Karpas-422 (cell line): ENCODE measurements around the gene B9D1. TPM values are rescaled to one million over a fixed set of nuclear protein-coding genes. Genes with fewer than 3 reads are reported as not detected.

Experiments used
- DNase-seq: peaks from one replicate; pipeline ENCODE4 v3.0.0-alpha.2; 2015
- H2AFZ ChIP-seq: fragments of 200-600 bp; sonication (generic); 2 replicates; pipeline ENCODE4 v1.6.1; 2014; ENCODE audit warnings: antibody characterized with exemption, low read length, mixed read lengths
- H3K27ac ChIP-seq: fragments of 200-600 bp; sonication (generic); 2 replicates; pipeline ENCODE4 v1.5.1; 2014; ENCODE audit warnings: mild to moderate bottlenecking, low read length, moderate library complexity
- H3K27me3 ChIP-seq: fragments of 200-600 bp; sonication (generic); 2 replicates; pipeline ENCODE4 v1.6.1; 2014; ENCODE audit warnings: low read length, mixed read lengths
- H3K36me3 ChIP-seq: fragments of 200-600 bp; sonication (generic); 2 replicates; pipeline ENCODE4 v1.6.1; 2014; ENCODE audit warnings: low read length, mixed read lengths; ENCODE audit not compliant: insufficient read depth
- H3K4me1 ChIP-seq: fragments of 200-600 bp; sonication (generic); 2 replicates; pipeline ENCODE4 v1.6.1; 2014; ENCODE audit warnings: mild to moderate bottlenecking, low read length, mixed read lengths
- H3K4me2 ChIP-seq: fragments of 200-600 bp; sonication (generic); 2 replicates; pipeline ENCODE4 v1.6.1; 2014; ENCODE audit warnings: low read length, low read depth, mild to moderate bottlenecking; ENCODE audit not compliant: poor library complexity, severe bottlenecking
- H3K4me3 ChIP-seq: fragments of 200-600 bp; sonication (generic); 2 replicates; pipeline ENCODE4 v1.5.1; 2014; ENCODE audit warnings: mild to moderate bottlenecking, antibody characterized with exemption, low read length, mixed read lengths
- H3K79me2 ChIP-seq: fragments of 200-600 bp; sonication (generic); 2 replicates; pipeline ENCODE4 v1.6.1; 2014; ENCODE audit warnings: mild to moderate bottlenecking, low read length, mixed read lengths
- H3K9ac ChIP-seq: fragments of 200-600 bp; sonication (generic); 2 replicates; pipeline ENCODE4 v1.6.0; 2014; ENCODE audit warnings: low read length
- H3K9me2 ChIP-seq: fragments of 200-600 bp; sonication (generic), shearing (Covaris generic); replicated peaks from 2 replicates; pipeline ENCODE4 v1.6.0; 2014; ENCODE audit warnings: mild to moderate bottlenecking, low read length, moderate library complexity; ENCODE audit not compliant: insufficient read depth
- H3K9me3 ChIP-seq: fragments of 300-700, 200-600 bp; sonication (generic); 2 replicates; pipeline ENCODE4 v1.6.1; 2014; ENCODE audit warnings: low read length, mixed read lengths
- H4K20me1 ChIP-seq: fragments of 200-600 bp; sonication (generic); 2 replicates; pipeline ENCODE4 v1.6.1; 2014; ENCODE audit warnings: mild to moderate bottlenecking, antibody characterized with exemption, low read length, low read depth; ENCODE audit not compliant: insufficient read depth
- small RNA-seq: library from RNA; depleted of rRNA; stranded (forward); fragments of <200 nt; gene quantifications from one replicate; pipeline ENCODE3, GENCODE V24; 2014
- total RNA-seq: library from RNA; depleted of rRNA; stranded (reverse); fragments of >200 nt; shearing (Covaris generic); gene quantifications from 2 replicates; pipeline ENCODE4 v1.2.3, GENCODE V29; 2014; ENCODE audit warnings: low replicate concordance; rRNA removed

The B9D1 gene
- total RNA-seq, 1 experiment from 2014 or later, result 29.1 TPM

DNA sequence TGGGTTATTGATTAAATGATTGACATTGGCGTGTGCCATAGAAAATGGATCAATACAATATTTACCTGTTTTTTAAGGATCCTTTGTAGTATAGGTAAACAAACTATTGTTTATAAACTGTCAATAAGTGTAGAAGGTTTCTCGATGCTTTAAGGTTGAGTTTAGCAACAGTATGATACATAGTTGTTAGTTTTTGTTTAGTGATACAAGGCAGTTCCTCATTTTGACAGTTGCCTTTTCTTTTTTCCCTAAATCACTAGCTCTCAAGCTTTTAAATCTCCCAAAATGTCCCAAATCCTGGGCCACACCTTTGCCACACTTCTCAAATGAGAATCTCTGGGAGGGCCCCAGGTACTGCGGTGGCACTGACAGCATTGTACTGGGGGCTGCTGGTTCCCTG is 68.1 kb downstream of the B9D1 start:
- Histone ChIP-seq H3K79me2 (no peaks in the 10 kb centered on the region), H4K20me1 (peaks cover 20% of the 10 kb centered on the region; the same call in 1 of the 2 replicates), H3K27ac (no peak overlapping the region), H2AFZ (no peak overlapping the region), H3K9me3 (no peaks in the 10 kb centered on the region), H3K9ac (no peak overlapping the region), H3K9me2 (no peaks in the 10 kb centered on the region), H3K4me1 (no peaks in the 10 kb centered on the region), H3K27me3 (no peaks in the 10 kb centered on the region), H3K36me3 (no peaks in the 10 kb centered on the region), H3K4me2 (no peak overlapping the region), H3K4me3 (no peak overlapping the region)
- DNase-seq, result no peak

Small RNAs within 50 kb of the gene (small RNA-seq; reads per million reads assigned to genes)
- gene MIR1180, result 2.1 reads per million, percentile 53 among the genes with 10 or more reads in this experiment

Other genes with a start within 250 kb of the B9D1 start
- gene GRAPL, start 235.1 kb downstream of the B9D1 start, total RNA-seq, result 6.2 and 20.6 TPM in 2 replicates
- 5.4 and 17.6 TPM in 2 replicates for gene EPN2, start 125.4 kb downstream of the B9D1 start, total RNA-seq
- 4.1 and 7.8 TPM in 2 replicates for gene MAPK7, start 15.8 kb upstream of the B9D1 start, total RNA-seq
- gene MFAP4, start 24.5 kb upstream of the B9D1 start, total RNA-seq, result 0.15 TPM in 1 of 2 replicates, not detected in the other
- 0.07 TPM in 1 of 2 replicates, not detected in the other for gene RNF112, start 48.5 kb upstream of the B9D1 start, total RNA-seq
- not detected in 2 replicates for gene SLC47A1, start 171.1 kb upstream of the B9D1 start, total RNA-seq